Mammary epithelial cell (primary cell): ENCODE data around the gene SMYD3.

Experiments used
- EZH2 ChIP-seq: IDR thresholded peaks from 2 replicates; pipeline ENCODE4 v1.6.1; 2012; ENCODE audit warnings: low read length, inconsistent platforms, borderline replicate concordance
- TF ChIP-seq, protein P1 (sequence below), 2 donors: IDR thresholded peaks in 1 of 2; conservative IDR thresholded peaks in 1 of 2; 2 replicates each; pipeline ENCODE4 v1.5.1; 2011 to 2012; ENCODE audit warnings: inconsistent platforms in 2 of 2, low read length in 2 of 2, mild to moderate bottlenecking in 2 of 2, control low read depth in 1 of 2, low read depth in 1 of 2; ENCODE audit not compliant: insufficient read depth in 1 of 2; ENCODE audit errors: extremely low read depth in 1 of 2

- TF ChIP-seq, protein P1, sequence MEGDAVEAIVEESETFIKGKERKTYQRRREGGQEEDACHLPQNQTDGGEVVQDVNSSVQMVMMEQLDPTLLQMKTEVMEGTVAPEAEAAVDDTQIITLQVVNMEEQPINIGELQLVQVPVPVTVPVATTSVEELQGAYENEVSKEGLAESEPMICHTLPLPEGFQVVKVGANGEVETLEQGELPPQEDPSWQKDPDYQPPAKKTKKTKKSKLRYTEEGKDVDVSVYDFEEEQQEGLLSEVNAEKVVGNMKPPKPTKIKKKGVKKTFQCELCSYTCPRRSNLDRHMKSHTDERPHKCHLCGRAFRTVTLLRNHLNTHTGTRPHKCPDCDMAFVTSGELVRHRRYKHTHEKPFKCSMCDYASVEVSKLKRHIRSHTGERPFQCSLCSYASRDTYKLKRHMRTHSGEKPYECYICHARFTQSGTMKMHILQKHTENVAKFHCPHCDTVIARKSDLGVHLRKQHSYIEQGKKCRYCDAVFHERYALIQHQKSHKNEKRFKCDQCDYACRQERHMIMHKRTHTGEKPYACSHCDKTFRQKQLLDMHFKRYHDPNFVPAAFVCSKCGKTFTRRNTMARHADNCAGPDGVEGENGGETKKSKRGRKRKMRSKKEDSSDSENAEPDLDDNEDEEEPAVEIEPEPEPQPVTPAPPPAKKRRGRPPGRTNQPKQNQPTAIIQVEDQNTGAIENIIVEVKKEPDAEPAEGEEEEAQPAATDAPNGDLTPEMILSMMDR (conservative IDR thresholded peaks at IDR 0.05 in 1 of 2, IDR thresholded peaks at IDR 0.05 in 1 of 2; ENCODE audit: extremely low read depth in 1 of 2, insufficient read depth in 1 of 2, low read depth in 1 of 2, low read length in 2 of 2), result no peak
- TF ChIP-seq EZH2, result no peak
These were observed 318.0 kb downstream of the SMYD3 start for GRCh38 chr1:246189126-246189525.
